HG02884 (cell line): Measurements from ENCODE around the gene IFNLR1.

Experiments used
- ATAC-seq: cut with Tn5 transposase; IDR thresholded peaks from one replicate; pipeline ENCODE4 v1.9.1; 2021; ENCODE audit warnings: mild to moderate bottlenecking, moderate library complexity; ENCODE audit not compliant: unreplicated experiment

IFNLR1 gene

DNA sequence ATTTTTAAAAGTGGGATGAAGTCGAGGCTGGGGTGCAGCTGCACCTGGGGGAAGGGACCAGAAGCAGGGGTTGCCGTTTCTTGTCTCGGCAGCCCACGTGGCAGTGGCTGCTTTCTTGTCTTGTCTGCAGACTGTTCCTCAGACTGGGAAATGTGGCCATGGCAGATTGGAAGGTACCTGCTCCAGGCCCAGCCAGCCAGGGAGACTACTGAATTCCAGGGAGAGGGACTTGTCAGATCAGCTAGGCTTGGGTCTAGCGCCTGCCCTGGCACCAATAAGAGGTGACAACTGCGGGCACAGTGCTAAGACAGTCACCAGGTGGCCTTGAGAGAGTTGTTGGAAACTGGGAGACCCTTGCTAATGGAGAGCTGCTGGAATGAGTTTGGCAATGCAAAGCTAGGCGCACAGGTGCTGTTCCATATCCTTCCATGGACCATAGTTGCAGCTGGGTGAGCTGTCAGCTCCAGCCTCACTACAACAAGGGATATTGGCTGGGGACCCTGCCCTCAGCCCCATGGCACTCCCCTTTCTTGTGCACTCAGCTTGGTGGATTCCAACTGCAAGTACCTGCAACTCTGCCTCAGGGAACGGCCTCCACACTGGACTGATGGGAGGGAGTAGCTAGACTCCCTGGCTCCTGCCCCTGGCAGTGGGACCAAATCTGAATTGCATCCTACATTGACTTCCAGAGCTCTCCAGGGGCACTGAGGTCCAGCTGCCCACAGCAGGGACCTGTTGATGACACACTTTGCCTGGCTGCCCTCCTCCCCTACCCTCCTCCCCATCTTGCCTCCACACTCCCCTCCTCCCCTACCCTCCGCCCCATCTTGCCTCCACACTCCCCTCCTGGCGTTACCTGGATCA, 34.2 kb downstream of the IFNLR1 start:
- ATAC-seq = no peak

DNA sequence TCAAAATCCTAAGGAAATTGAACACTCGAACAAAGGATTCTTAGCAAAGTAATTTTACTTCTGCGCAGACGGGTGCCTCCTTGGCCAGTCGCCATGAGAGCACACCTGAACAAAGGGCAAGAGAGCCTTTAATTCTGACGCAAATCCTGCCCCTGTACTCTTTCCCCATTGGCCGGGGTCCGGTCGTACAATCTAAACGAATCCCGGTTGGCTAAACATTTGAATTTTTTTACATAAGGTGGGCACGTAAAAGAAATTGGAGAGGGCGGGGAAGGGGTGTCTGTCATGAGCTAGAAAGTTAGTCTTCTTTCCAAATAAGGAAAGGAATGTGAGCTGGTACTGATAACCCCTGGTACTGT, 35.9 kb downstream of the IFNLR1 start:
- ATAC-seq = no peak

GRCh38 chr1:24150234-24151174, 36.6 kb downstream of the IFNLR1 start:
- ATAC-seq = no peak

DNA sequence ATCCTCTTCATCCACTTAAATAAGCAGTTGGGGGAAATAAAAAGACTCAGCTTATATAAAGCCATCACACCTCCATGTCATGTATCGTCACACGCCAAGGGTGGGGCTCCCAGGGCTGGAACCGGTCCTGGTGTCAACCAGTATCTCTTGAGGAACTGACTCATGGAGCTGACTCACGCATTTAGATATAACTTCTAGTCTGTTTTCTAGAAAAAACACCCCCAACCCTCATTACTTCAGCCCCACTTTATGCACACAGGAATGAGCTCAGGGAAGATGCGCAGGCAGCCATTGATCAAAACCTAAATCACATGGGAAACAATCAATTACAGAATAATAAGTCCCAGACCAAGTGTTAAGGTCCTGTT, 37.2 kb downstream of the IFNLR1 start:
- no peak for ATAC-seq

DNA sequence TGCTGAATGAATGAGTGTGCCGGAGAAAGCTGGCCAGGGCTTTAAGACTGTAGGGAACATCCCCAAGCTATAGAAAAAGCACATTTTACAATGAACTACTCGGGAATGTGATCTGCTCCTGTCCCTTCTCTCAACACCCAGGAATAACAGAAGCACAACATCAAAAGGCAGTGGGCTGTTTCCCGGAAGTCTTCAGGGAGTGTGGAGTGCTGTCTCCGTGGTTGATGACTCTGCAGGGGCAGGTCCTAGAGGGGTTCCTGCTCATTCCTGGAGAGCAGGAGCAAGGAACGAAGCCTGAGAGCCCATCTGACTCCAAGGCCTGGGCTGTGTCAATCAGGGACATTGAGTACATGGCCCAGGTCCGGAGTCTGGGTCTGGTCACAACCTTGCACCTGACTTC, 39.3 kb downstream of the IFNLR1 start:
- no peak for ATAC-seq

GRCh38 chr1:24147194-24147593, 39.9 kb downstream of the IFNLR1 start:
- ATAC-seq = no peak

- no peak for ATAC-seq
These were observed 44.2 kb downstream of the IFNLR1 start, which contains the start of gene IL22RA1 for GRCh38 chr1:24142546-24143534. IL22RA1 (minus strand) TSS chr1:24143140; CDS start chr1:24143082, 58 bp downstream.

DNA sequence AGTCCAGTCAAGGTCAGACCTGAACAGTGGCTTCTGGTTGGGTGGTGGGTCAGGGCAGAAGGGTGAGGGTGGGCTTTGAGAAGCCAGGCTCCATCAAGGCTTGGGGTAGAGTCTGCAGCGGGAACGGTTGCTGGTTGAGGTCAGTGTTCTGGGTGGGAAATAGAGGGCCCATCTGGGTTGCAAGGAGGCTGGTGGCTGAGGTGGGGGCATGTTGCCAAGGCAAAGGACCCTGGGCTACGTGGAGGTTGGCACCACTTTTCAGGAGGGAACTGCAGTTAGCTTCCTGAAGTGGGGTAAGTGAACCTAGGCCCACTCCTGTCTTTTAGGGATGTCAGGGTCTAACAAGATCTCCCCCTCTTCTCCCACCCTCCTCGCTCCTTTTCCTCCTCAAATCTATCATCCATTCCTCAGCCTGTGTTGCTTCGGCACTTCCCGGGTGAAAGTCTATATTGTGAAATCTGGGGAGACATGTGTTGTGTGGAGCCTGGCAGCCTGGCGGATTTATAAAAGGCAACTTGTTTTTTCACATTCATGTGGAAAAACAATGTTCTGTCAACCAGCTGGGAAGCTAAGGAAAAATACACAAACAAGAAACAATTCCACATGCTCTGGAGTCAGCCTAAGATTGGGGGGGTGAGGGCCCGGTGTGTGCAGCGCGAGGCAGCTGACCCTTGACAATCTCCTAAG, 45.6 kb downstream of the IFNLR1 start:
- ATAC-seq = no peak

- no peak for ATAC-seq
These were observed 46.3 kb downstream of the IFNLR1 start for GRCh38 chr1:24140741-24141181.

DNA sequence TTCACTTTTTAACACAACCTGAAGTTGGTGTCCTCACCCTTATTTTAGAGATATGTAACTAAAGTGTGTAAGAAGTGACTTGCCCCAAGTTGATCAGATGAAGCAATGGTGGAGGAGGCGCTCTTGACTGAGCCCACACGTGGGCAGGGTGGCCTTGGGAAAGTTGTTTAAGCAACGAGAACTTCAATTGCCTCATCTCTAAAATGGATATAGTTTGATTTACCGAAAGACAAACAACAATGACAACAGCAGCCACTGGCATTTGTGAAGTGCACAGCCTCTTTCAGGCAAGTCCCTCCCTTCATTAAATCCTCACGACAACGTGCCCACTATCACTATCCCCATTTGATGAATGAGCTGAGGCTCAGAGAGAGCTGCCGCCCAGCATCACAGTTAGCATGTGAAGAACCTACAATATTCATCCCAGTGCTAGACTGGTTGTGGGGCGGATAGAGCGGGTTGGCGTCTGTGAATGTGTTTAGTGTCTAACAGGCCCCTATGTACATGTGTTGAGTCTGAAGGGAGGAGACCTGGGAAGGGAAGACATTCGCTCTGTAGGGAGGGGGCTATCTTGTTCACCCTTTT, 47.2 kb downstream of the IFNLR1 start:
- ATAC-seq = no peak

DNA sequence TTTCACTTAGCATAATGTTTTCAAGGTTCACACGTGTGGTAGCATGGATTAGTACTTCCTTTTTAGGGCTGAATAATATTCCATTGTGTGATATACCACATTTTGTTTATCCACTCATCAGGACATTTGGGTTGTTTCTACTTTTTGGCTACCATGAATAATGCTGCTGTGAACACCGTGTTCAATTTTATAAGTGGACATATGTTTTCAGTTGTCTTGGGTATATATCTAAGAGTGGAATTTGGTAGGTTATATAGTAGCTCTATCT, 47.9 kb downstream of the IFNLR1 start:
- ATAC-seq = no peak

DNA sequence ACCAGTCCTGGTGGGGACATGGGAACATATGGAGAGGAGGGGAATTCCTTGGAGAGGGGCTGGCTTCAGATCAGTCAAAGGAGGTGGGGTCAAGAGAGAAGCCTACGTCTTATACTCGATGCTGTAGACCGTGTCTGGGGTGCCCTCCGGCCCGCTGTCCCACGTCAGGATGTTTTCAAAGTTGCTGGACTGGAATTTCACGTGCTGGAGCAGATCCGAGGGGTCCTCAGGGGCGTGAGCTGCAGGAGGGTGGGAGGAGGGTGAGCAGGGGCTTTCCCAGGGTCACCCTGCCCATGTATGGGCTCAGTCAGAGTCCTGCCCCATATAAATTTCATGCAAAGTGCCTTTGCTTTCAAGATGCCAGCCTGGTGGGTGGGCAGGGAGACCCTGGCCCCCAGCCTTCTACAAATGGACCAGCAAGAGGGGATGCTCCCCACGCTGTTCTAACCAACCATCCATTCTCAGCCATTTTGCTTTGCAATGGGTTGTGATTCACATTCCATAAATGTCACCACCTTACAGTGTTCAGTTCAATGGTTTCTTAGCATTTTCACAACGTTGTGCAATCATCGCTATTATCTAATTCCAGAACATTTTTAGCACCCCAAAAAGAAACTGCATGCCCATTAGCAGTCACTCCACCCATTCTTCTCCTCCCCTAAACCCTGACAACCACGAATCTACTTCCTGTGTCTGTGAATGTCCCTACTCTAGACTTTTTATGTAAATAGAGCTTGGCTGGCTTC, 48.4 kb downstream of the IFNLR1 start:
- no peak for ATAC-seq

- no peak for ATAC-seq
These were observed 50.0 kb downstream of the IFNLR1 start for GRCh38 chr1:24136956-24137539.

- no peak for ATAC-seq
These were observed 52.7 kb downstream of the IFNLR1 start for GRCh38 chr1:24134376-24134775.

- ATAC-seq = no peak
These were observed 53.3 kb downstream of the IFNLR1 start for GRCh38 chr1:24133819-24134218.

GRCh38 chr1:24130385-24130784, 56.7 kb downstream of the IFNLR1 start:
- no peak for ATAC-seq

DNA sequence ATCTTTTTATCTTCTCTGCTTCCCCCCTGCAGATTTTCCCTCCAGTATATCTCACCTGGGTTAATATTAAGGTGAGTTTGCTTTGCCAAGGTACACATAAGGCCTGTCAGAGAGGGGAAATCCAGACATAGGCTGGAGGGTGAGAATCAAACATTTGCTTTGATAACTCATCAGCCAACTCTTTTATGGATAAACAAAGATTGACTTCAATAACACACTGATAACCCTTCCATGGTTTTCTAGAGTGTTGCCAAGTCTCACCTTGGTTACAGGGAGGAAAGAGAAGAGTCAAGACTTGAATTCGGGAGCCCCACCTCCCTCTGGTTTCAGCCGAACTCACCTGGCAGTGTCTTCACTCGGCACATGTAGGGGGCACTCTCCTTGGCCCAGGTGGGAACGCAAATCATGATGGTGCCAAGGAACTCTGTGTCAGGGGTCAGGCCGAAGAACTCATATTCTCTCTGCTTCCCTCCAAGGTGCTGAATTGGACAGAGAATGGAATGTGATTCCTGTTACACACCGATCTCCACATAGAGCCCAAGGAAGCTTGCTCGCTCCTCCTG, 59.2 kb downstream of the IFNLR1 start:
- ATAC-seq = no peak

DNA sequence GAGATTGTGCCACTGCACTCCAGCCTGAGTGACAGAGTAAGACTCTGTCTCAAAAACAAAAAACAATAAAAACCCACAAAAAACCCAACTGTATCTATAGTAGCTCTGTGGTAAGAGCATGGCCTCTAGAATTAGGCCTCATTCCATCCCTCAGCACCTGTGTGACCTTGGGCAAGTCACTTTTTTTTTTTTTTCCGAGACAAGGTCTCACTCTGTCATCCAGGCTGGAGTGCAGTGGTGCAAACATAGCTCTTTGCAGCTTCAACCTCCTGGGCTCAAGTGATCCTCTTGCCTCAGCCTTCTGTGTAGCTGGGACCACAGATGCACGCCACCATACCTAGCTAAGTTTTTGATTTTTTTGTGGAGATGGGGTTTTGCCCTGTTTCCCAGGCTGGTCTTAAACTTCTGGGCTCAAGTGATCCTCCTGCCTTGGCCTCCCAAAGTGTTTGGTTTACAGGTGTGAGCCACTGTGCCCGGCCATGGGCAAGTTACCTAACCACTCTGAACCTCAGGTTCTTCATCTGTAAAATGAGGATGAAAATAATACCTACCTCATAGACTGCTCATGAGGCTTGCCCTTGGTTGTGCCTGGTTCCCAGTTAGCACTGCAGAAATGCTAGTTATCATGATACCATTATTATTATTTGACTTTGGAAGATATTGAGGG, 59.8 kb downstream of the IFNLR1 start:
- ATAC-seq = no peak
